Adipose tissue (tissue), 3 donors: ENCODE measurements around the gene NUDT4. TPM values are rescaled to one million over a fixed set of nuclear protein-coding genes. Genes with fewer than 3 reads are reported as not detected.
A peak's percentile ranks its signal among the peaks of the same experiment; 100 is the strongest.

Experiments used
- H3K27ac ChIP-seq: one replicate; pipeline ENCODE4 v1.5.1; 2013; ENCODE audit warnings: low read depth, low read length
- WGBS, 3 donors: extraction: QIAGEN DNeasy Blood & Tissue Kit; methylation state at CpG; one replicate each; pipeline ENCODE4 v1.1.7; 2013; 5-methylcytosine and 5-hydroxymethylcytosine counted together
- polyA plus RNA-seq, 3 donors: library from polyadenylated mRNA; stranded (reverse); fragments of 200-250 nt; gene quantifications; one replicate each; pipeline ENCODE4 v1.2.3, GENCODE V29; 2013
- donor health status: healthy with polysubstance abuse.
- donor health status: Bipolar disorder and iron deficiency.
- donor health status: healthy.

The NUDT4 gene
- 10 to 100 TPM; 20.3 to 46.4 (median 30.4) TPM for polyA plus RNA-seq

DNA sequence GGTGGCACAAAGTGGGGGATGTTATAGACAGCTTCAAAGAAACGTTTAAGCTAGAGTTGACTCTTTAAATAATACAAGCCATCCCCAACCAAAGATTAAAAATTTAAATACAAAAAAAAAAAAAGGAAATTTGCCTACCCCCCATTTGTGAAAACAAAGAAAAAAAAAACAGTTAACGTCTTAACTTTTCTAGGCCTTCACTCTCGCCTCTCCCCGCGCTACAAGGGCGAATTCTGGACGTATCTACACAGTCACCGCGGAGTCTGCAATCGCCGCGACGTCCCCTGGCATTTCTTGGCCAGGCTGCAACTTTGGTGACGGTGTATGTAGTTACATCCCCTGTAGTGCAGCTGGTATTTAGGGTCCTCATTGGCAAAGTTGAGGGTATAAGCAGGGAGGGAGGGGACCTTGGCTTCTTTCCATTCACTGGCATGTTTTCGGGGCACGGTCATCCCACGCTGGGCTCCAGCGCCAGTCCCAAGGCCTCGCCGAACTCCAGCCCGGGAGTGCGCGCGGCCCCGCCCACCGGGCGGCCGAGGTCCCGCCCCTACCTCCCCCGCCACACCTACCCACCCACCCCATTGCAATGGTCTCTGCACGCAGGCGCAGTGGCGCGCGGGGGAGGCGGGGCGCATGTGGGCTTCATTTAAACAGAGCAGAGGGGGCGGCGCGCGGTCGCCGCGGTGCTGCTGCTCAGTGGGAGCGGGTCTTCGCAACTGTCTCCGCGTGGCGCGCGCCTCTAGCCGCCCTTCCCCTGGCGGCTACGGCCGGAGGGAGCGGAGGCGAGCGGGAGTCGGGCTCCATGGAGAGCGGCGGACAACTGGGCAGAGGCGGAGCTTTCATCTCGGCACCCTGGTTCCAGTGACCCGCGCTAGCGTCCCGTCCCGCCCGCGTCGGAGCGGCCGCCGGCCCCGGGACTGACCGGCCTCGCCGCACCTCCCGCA is at the start of gene NUDT4:
Gene NUDT4, plus strand, starts transcription at position 674 of the 944 bp plus-strand sequence. CDS start 398 bp downstream, outside the sequence.
- WGBS, 3 donors, result 1 to 4% (median 2%) methylated on average over 58 to 63 of the region's 79 CpGs
- peak within 1 kb of the TSS; percentile 88 for H3K27ac ChIP-seq

GRCh38 chr12:93333054-93333453 is 44.7 kb upstream of the NUDT4 start:
- no peak overlapping the region for H3K27ac ChIP-seq
- 87 to 89% (median 87%) methylated on average over 3 of the region's 3 CpGs for WGBS, 3 donors

DNA sequence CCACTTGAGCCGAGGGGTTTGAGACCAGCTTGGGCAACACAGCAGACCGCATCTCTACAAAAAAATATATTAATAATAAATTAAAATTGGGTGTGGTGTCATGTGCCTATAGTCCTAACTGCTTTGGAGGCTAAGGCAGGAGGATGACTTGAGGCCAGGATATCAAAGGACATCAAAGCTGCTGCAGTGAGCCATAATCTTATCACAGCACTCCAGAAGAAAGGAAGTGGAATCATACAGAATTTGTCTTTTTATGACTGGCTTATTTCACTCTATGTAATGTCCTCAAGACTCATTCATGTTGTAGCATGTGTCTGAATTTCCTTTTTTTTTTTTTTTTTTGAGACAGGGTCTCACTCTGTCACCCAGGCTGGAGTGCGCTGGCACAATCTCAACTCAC is 43.9 kb upstream of the NUDT4 start:
- WGBS, 3 donors, result 96 to 97% (median 97%) methylated on average over 3 of the region's 3 CpGs
- no peak overlapping the region for H3K27ac ChIP-seq

DNA sequence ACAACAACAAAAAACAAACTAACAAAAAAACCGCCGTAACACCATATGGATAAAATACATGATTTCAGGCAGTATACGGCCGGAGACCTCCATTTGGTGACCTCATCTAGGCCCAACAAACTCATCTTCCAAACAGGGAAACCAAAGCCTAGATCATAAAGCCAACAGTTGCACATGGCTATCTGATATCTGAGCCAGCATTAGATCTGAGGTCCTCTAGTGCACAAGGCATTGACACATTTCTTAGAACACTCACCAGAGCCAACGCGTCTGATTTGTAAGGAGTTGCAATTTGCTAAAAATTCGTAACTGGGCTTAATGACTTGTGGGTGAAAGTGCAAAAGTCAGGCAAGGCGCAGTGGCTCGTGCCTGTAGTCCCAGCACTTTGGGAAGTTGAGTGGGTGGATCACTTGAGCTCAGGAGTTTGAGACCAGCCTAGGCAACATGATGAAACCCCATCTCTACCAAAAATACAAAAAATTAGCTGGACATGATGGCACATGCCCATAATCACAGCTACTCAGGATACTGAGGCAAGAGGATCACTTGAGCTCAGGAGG is 42.0 kb upstream of the NUDT4 start:
- WGBS, 3 donors, result 83 to 93% (median 88%) methylated on average over 9 of the region's 9 CpGs
- H3K27ac ChIP-seq, result no peak overlapping the region

DNA sequence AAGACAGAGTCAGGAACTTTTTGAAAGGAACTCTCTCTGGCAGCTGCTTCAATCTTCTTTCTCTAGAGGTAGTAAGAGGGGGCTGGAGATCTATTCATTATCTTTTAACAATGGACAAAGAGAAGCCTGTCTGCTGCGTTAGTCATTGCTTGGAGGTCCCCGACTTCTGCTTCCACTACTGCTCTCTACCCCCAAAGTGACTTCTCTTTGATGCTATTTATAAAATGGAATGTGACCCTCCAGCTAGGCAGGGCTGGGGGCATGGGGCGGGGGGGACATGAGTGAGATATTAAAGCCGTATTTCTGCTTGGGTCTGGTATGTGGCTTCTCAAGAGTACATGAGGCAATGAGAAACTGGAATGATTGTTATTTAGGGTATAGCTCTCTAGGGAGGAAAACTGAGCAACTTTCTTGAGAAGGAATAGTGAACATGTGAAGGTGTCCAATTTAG is 41.4 kb upstream of the NUDT4 start:
- 28 to 68% (median 65%) methylated on average over 4 of the region's 4 CpGs for WGBS, 3 donors
- H3K27ac ChIP-seq, result no peak overlapping the region

- no peak overlapping the region for H3K27ac ChIP-seq
- WGBS, 3 donors, result 91 to 96% (median 96%) methylated on average over 7 of the region's 7 CpGs
Measured at GRCh38 chr12:93338598-93338997, 39.1 kb upstream of the NUDT4 start.

DNA sequence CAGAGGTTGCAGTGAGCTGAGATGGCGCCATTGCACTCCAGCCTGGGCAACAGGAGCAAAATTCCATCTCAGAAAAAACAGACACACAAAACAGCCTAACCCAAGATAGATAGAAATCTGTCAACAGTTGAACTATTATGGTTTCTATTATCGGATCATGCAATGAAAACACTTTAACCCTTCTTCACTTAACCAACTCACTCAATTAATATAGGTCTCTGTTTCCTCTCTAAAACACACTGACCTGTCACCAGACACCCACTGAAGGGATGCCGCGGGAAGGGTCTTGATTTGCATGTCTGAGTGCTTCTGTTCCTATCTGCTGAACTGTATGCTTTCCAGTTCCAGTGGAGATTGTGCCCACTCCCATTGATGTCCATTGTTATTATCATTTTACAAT is 38.0 kb upstream of the NUDT4 start:
- no peak overlapping the region for H3K27ac ChIP-seq
- WGBS, 3 donors, result 92 to 94% (median 93%) methylated on average over 4 of the region's 4 CpGs

DNA sequence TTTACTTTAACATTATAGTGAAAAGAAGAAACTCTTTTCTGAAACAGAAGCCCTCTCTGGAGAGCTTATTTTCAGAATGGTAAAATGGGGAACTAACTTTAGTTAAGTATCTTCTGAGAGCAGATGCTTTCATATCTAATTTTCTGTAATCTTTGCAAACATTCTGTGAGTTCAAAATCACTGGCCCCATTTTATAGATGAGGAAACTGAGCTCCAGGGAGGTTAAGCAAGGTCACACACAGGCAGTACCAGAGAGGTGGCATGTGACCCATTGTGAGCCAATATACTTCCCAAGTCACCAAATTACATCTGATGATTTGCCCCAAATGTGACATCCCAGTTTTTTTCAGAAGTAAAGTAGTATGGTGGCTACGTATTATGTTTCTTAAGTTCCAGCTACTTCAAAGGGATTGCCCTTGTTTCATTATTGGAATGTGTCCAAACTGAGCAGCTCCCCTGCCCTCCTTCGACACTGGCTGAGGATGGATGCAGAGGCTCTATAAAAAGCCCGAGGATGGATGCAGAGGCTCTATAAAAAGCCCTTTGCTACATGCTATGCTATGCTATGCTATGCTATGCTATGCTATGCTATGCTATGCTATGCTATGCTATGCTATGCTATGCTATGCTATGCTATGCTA is 36.2 kb upstream of the NUDT4 start:
- 62 to 70% (median 64%) methylated on average over 3 of the region's 3 CpGs for WGBS, 3 donors
- H3K27ac ChIP-seq, result no peak overlapping the region

DNA sequence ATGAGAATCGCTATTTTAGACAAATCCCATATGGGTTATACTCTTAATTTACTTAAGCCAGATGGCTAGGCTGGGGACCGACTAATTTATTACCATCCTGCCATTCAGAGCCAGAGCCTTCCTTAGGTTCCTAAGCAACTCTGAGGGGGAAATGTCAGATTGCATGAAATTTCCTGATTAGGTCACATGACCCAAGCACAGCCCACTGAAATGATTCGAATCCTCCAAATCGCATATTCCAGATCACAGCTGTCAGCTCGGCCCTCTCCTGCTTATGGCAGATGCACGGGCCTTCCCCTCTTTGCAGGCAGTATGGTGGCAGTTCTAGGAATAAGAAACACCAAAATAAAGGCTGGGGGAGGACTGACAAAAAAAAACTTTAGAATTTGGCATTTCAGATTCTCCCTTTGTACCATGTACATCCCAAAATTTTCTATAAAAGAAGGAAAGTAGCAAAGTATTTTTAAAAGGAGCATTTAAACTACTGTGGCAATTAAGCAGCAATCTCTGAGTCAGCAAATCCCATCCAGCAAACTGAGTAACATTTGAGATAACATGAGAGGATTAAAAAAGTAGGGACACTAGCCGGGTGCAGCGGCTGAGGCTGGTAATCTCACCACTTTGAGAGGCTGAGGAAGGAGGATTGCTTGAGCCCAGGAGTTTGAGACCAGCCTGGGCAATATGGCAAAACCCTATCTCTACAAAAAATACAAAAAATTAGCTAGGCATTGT is 30.5 kb upstream of the NUDT4 start:
- no peak overlapping the region for H3K27ac ChIP-seq
- WGBS, 3 donors, result 54 to 76% (median 57%) methylated on average over 8 of the region's 8 CpGs

- H3K27ac ChIP-seq, result no peak overlapping the region
- 83 to 88% (median 85%) methylated on average over 10 of the region's 10 CpGs for WGBS, 3 donors
Measured at GRCh38 chr12:93348575-93349435, 28.9 kb upstream of the NUDT4 start.

- 100% methylated on average over 1 of the region's 1 CpG for WGBS, 3 donors
- no peak overlapping the region for H3K27ac ChIP-seq
Measured at GRCh38 chr12:93351726-93352125, 26.0 kb upstream of the NUDT4 start.

DNA sequence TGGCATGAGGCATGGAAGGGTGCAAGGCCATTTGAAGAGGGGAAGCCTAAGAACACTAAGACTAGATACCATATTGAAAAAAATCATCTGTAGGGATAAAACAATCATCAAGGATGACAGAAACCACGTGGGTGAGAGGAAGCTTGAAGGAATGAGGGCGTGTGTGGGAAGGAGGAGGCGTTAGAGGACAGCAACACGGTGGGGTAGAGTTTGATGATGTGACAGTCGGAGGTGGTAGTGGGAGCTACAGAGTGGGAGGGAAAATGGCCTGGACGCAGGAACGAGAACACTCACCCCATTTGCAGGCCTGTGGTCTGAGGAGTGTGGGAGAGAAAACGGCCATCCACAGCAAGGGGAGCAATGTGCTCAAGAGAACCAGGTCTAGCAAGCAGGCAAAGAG is 25.4 kb upstream of the NUDT4 start:
- no peak overlapping the region for H3K27ac ChIP-seq
- WGBS, 3 donors, result 72 to 76% (median 76%) methylated on average over 8 of the region's 8 CpGs

DNA sequence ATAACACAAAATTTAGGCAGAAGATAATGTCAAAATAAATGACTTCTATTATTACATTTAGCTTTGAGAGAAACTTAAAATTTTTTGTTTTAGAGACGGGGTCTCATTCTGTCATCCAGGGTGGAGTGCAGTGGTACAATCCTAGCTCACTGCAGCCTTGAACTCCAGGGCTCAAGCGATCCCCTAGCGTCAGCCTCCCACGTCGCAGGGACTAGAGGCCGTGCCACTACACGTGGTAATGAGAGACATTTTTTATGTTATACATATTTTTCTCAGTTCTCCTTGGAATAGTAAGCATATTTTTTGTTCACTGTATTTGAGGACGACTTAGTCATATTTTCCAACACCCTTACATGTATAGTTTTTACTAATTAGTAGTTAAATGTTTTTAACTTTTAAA is 21.5 kb upstream of the NUDT4 start:
- 87 to 92% (median 90%) methylated on average over 8 of the region's 8 CpGs for WGBS, 3 donors
- no peak overlapping the region for H3K27ac ChIP-seq

DNA sequence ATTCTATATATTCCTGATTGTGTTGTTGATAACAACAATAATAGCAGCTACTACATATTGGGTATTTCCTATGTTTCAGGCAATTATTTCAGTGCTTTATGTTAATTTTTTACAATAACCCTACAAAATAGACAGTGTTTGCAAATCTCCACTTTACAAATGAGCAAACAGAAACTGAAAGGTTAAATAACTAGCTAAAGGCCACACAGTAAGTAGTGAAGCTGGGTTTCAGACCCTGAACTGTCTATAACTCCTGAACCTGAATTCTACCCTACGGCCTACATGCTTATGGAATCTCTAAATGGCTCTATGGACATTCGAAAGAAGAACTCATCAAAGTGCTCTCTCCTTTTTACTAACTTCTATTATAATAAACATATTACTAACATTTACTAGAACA is 19.7 kb upstream of the NUDT4 start:
- no peak overlapping the region for H3K27ac ChIP-seq
- WGBS, 3 donors, result 94 to 100% (median 97%) methylated on average over 2 of the region's 2 CpGs

GRCh38 chr12:93358821-93359220 is 18.9 kb upstream of the NUDT4 start:
- no peak overlapping the region for H3K27ac ChIP-seq
- WGBS, 3 donors, result 91 to 100% (median 96%) methylated on average over 2 of the region's 2 CpGs

DNA sequence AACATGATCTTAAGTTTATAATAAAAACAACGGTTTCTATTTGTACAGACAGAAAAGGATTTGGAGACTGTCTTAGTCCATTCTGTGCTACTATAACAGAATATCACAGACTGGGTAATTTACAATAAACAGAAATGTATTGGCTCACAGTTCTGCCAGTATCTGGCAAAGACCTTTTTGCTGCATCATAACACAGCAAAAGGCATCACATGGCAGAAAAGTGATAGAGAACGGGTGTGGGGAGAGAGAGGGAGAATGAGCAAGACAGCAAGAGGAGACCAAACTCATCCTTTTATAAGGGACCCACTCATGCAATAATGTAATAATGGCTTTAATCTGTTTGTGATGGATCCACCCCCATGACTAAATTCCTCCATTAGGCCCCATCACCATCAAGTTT is 17.0 kb upstream of the NUDT4 start:
- no peak overlapping the region for H3K27ac ChIP-seq

GRCh38 chr12:93361151-93361919 is 16.4 kb upstream of the NUDT4 start:
- no peak overlapping the region for H3K27ac ChIP-seq

More for the DNA sequence above, 17.0 kb upstream of the NUDT4 start:
- 71 to 81% (median 76%) methylated on average over 2 of the region's 2 CpGs for WGBS, 3 donors

More at GRCh38 chr12:93361151-93361919, 16.4 kb upstream of the NUDT4 start:
- 83 to 91% (median 86%) methylated on average over 5 of the region's 5 CpGs for WGBS, 3 donors
